Measurements from ENCODE around the gene RPS19BP1.

Gene RPS19BP1

DNA sequence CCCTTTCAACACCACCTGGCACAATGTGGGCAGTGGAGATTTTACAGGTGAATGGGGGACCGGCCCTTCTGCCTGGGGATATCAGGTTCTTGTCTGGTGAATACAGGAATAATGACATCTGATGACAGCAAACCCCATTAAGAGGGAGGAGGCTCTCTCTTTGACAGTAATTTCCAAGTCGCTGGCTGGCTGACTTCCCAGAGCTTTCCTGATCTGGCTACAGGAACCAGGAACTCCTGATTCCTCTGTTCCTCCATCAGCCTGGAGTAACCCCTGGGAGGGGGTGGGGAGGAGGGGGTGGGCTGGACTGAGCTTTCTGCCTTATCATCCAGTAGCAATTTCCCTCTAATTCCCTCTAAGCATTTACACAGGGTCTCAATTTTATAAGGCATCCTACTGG is 34.2 kb downstream of the RPS19BP1 start:
- H3K4me3 ChIP-seq (ENCODE audit: low read depth, low read length): no peak overlapping the region
- TF ChIP-seq, protein P1, sequence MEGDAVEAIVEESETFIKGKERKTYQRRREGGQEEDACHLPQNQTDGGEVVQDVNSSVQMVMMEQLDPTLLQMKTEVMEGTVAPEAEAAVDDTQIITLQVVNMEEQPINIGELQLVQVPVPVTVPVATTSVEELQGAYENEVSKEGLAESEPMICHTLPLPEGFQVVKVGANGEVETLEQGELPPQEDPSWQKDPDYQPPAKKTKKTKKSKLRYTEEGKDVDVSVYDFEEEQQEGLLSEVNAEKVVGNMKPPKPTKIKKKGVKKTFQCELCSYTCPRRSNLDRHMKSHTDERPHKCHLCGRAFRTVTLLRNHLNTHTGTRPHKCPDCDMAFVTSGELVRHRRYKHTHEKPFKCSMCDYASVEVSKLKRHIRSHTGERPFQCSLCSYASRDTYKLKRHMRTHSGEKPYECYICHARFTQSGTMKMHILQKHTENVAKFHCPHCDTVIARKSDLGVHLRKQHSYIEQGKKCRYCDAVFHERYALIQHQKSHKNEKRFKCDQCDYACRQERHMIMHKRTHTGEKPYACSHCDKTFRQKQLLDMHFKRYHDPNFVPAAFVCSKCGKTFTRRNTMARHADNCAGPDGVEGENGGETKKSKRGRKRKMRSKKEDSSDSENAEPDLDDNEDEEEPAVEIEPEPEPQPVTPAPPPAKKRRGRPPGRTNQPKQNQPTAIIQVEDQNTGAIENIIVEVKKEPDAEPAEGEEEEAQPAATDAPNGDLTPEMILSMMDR (IDR thresholded peaks at IDR 0.05; ENCODE audit: low read depth, low read length, missing control alignments): no peak
- no peak for DNase-seq (ENCODE audit: low read depth)

DNA sequence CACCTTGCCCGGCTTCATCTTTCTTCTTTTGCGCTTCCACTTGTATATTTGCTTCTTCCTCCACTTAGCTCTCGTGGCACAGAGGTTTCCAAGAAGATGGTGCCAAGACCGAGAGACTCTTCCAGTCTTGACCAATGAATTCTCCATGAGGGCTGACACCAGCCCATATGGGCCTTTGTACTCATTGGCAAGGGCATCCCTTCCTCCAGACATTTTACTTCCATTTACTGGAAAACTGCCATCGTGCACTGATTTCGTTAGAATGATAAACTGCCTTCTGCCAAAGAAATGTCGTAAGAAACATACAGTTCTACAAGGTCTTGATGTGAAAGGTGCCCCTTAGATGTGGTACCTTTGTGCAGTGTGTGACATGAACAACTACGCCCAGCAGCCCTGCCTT is 35.1 kb downstream of the RPS19BP1 start:
- DNase-seq (ENCODE audit: low read depth): no peak
- TF ChIP-seq, protein P1 (IDR thresholded peaks at IDR 0.05; ENCODE audit: low read depth, low read length, missing control alignments): no peak
- H3K4me3 ChIP-seq (ENCODE audit: low read depth, low read length): no peak overlapping the region

DNA sequence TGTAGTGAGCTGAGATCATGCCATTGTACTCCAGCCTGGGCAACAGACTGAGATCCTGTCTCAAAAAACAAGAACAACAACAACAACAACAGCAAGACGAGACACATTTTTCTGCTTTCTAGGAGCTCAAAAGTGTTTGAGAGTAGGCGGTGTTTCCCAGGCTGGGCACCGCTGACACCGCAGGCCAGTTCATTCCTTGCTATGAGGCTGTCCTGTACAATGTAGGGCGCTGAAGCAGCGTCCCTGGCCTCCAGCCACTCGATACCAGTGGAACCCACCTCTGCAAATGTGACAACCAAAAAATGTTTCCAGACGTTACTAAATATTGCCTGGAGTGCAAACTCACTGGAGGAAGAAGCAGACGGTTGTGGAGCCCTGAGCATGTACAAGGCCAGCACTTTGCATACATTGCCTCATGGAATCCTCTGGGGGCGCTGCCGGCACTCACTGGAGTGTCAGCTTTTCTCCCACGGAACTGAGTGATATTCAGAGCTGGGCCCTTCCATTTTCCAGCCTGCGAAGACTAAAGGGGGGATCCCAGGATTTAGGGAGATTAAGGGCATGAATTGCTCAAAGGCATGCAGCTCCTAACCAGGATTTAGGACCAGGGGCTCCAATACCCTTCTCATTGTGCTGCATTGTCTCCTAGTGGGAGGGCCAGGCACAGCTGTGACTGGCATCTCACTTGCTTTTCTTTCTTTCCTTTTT is 36.3 kb downstream of the RPS19BP1 start:
- DNase-seq (ENCODE audit: low read depth): no peak
- no peak overlapping the region for H3K4me3 ChIP-seq (ENCODE audit: low read depth, low read length)
- TF ChIP-seq, protein P1 (IDR thresholded peaks at IDR 0.05; ENCODE audit: low read depth, low read length, missing control alignments): peak; percentile 90

DNA sequence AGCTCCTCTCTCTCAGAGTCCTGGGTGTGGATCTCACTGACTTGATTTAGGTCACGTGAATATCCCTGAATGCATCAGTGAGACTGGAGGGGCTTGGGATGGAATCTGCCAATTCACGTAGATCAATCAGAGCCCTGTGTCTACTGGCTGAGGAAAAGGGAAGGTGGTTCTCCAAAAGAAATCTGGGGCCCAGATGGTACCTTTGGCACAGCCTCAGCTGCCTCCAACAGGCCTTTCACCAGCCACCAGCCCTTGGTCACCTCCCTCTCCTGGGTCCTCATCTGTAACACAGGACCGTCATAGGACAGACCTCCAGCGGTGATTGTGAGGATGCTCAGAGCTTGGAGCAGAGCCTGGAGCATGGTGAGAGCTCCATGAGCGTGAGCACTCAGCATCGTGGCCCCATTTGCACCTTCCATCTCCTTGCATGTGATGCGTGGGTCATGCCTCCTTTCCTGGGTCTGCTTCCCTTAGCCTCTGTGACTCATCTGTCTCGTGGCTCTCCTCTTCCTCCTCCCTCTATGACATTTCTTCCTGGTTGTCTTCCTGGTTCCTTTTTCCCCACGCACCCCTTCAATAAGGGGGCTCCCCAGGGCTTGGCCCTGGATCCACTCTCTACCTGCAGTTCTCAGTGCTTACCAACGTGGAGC is 38.0 kb downstream of the RPS19BP1 start:
- no peak for DNase-seq (ENCODE audit: low read depth)
- TF ChIP-seq, protein P1 (IDR thresholded peaks at IDR 0.05; ENCODE audit: low read depth, low read length, missing control alignments): peak; percentile 3
- no peak overlapping the region for H3K4me3 ChIP-seq (ENCODE audit: low read depth, low read length)

DNA sequence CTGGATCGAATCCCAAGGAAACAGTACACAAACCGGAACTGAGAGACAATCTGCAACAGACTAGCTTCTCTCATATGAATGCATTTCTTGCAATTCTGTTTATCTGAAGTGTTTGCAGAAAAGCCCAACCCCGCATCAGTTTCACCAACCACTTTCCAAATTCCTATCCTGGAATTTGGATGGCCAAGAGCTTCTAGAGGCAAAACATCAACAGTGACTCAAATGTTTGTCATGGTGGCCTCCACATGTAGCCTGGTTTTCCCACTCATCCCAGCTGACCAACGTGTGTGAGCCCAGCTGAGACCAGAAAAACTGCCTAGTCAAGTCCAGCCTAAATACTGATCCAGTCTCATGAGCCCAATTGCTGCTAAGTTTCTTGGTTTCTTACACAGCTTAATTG is 38.8 kb downstream of the RPS19BP1 start:
- DNase-seq (ENCODE audit: low read depth): no peak

DNA sequence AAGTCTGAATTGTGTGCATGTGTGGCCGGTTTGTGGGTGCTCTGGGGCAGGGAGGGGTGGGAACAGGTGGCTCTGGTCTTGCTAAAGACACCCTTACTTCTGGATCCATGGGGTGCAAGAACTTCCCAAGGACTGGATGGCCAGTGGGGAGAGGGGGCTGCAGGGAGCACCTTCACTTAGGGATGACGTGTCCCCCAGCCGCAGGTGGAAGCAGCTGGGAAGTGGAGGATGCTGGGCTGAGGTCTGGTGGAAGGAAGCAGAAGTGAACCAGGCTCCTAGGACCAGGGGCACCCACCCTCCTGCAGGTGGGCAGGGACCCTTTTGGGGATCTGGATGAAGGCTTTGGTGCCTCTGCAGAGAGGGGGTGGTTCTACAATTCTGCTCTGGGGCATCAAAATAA is 40.4 kb downstream of the RPS19BP1 start:
- H3K4me3 ChIP-seq (ENCODE audit: low read depth, low read length): no peak overlapping the region
- no peak for DNase-seq (ENCODE audit: low read depth)
- TF ChIP-seq, protein P1 (IDR thresholded peaks at IDR 0.05; ENCODE audit: low read depth, low read length, missing control alignments): no peak

More for the DNA sequence above, 38.8 kb downstream of the RPS19BP1 start:
- H3K4me3 ChIP-seq (ENCODE audit: low read depth, low read length): no peak overlapping the region
- TF ChIP-seq, protein P1 (IDR thresholded peaks at IDR 0.05; ENCODE audit: low read depth, low read length, missing control alignments): no peak
